HepG2 (cell line): ENCODE data around the gene MARS2. TPM values are rescaled to one million over a fixed set of nuclear protein-coding genes. Genes with fewer than 3 reads are reported as not detected.
A peak's percentile ranks its signal among the peaks of the same experiment; 100 is the strongest.

Experiments used
- ARNT ChIP-seq: fragments of 450-650 bp; IDR thresholded peaks from 2 replicates; pipeline ENCODE4 v1.6.1; 2017
- BCL3 ChIP-seq: sonication (generic); formaldehyde crosslinking; IDR thresholded peaks from 2 replicates; pipeline ENCODE4 v1.5.1; 2020; ENCODE audit warnings: mild to moderate bottlenecking, missing genetic modification reagents, moderate library complexity
- CEBPG ChIP-seq: IDR thresholded peaks from 2 replicates; pipeline ENCODE4 v1.6.1; 2016
- CSRNP2 ChIP-seq: sonication (generic); formaldehyde crosslinking; conservative IDR thresholded peaks from 2 replicates; pipeline ENCODE4 v1.8.0; 2022; ENCODE audit warnings: low read depth, missing genetic modification reagents
- GFI1 ChIP-seq: sonication (generic); formaldehyde crosslinking; IDR thresholded peaks from 2 replicates; pipeline ENCODE4 v1.5.0; 2020; ENCODE audit warnings: missing genetic modification reagents, mild to moderate bottlenecking, borderline replicate concordance
- HCFC1 ChIP-seq: fragments of 150-350 bp; IDR thresholded peaks from 2 replicates; pipeline ENCODE4 v1.6.1; 2014; ENCODE audit warnings: low read depth, low read length
- IRX3 ChIP-seq: sonication (generic); formaldehyde crosslinking; IDR thresholded peaks from 2 replicates; pipeline ENCODE4 v1.8.1; 2023; ENCODE audit warnings: mild to moderate bottlenecking, low read depth, missing genetic modification reagents, borderline replicate concordance
- NFE2 ChIP-seq: sonication (generic); formaldehyde crosslinking; IDR thresholded peaks from 2 replicates; pipeline ENCODE4 v1.4.0; 2020; ENCODE audit warnings: missing genetic modification reagents
- NR2F2 ChIP-seq: IDR thresholded peaks from 2 replicates; pipeline ENCODE4 v1.6.1; 2012; ENCODE audit warnings: low read depth, inconsistent platforms, borderline replicate concordance
- SMYD3 ChIP-seq: sonication (generic); formaldehyde crosslinking; IDR thresholded peaks from 2 replicates; pipeline ENCODE4 v1.8.1; 2023; ENCODE audit warnings: mild to moderate bottlenecking, missing genetic modification reagents
- STAG1 ChIP-seq: sonication (generic); formaldehyde crosslinking; IDR thresholded peaks from 2 replicates; pipeline ENCODE4 v1.4.0; 2020; ENCODE audit warnings: missing genetic modification reagents
- SUZ12 ChIP-seq: fragments of 150-350 bp; IDR thresholded peaks from 2 replicates; pipeline ENCODE4 v1.6.1; 2014; ENCODE audit warnings: low read depth, low read length
- TP53 ChIP-seq: sonication (generic); formaldehyde crosslinking; conservative IDR thresholded peaks from 2 replicates; pipeline ENCODE4 v1.4.0; 2020; ENCODE audit warnings: missing genetic modification reagents
- ZBTB8A ChIP-seq: sonication (generic); formaldehyde crosslinking; IDR thresholded peaks from 2 replicates; pipeline ENCODE4 v1.4.0; 2020; ENCODE audit warnings: mild to moderate bottlenecking, low read depth, missing genetic modification reagents, borderline replicate concordance
- ZNF143 ChIP-seq: sonication (generic); formaldehyde crosslinking; IDR thresholded peaks from 2 replicates; pipeline ENCODE4 v1.4.0; 2020; ENCODE audit warnings: missing genetic modification reagents
- ZNF546 ChIP-seq: sonication (generic); formaldehyde crosslinking; conservative IDR thresholded peaks from 2 replicates; pipeline ENCODE4 v1.8.1; 2023; ENCODE audit warnings: mild to moderate bottlenecking, missing genetic modification reagents
- ZNF674 ChIP-seq: sonication (generic); formaldehyde crosslinking; IDR thresholded peaks from 2 replicates; pipeline ENCODE4 v1.5.0; 2020; ENCODE audit warnings: low read depth, mild to moderate bottlenecking, missing genetic modification reagents
- ZNF883 ChIP-seq: sonication (generic); formaldehyde crosslinking; IDR thresholded peaks from 2 replicates; pipeline ENCODE4 v1.5.1; 2020; ENCODE audit warnings: mild to moderate bottlenecking, missing genetic modification reagents; ENCODE audit errors: not compliant biosample characterization
- polyA plus RNA-seq, 8 experiments: library from polyadenylated mRNA; depleted of rRNA in 3 of 8; stranded (reverse) in 7 of 8; unstranded in 1 of 8; fragments of >200 nt; fragmentation: Illumina TruSeq in 4 of 8; extraction: Trizol in 4 of 8; gene quantifications; 2 replicates each; pipeline versions ENCODE4 v1.2.1 to v1.2.3, GENCODE V29; 2011 to 2016; ENCODE audit warnings: low read depth in 4 of 8, missing spikeins in 1 of 8, mixed read lengths in 1 of 8; ENCODE audit not compliant: insufficient read depth in 1 of 8
- total RNA-seq, 5 experiments: library from RNA; depleted of rRNA; stranded (reverse); fragments of >200 nt; fragmentation: Illumina TruSeq; extraction: Trizol; gene quantifications; 2 replicates each; pipeline ENCODE4 v1.2.3, GENCODE V29; 2016; ENCODE audit warnings: low read depth in 1 of 5
- TF ChIP-seq, protein P1 (sequence below): IDR thresholded peaks from 2 replicates; pipeline ENCODE4 v1.6.1; 2016; ENCODE audit warnings: low read depth, borderline replicate concordance
- TF ChIP-seq, protein P2 (sequence below): sonication (generic); formaldehyde crosslinking; IDR thresholded peaks from 2 replicates; pipeline ENCODE4 v1.5.0; 2020; ENCODE audit warnings: mild to moderate bottlenecking, missing genetic modification reagents, moderate library complexity
- TF ChIP-seq, protein P3 (sequence below): sonication (generic); formaldehyde crosslinking; IDR thresholded peaks from 2 replicates; pipeline ENCODE4 v1.5.0; 2020; ENCODE audit warnings: mild to moderate bottlenecking, low read depth, missing genetic modification reagents, borderline replicate concordance
- TF ChIP-seq, protein P4 (sequence below): sonication (generic); formaldehyde crosslinking; IDR thresholded peaks from 2 replicates; pipeline ENCODE4 v1.5.1; 2020; ENCODE audit warnings: missing genetic modification reagents, mild to moderate bottlenecking, borderline replicate concordance

MARS2 gene
- total and polyA plus RNA-seq, 2 of the 13 experiments (the other 11 are each of a cell fraction or from before 2014, with no cell fraction given): 6.9 to 16.2 TPM

- TF ChIP-seq ZNF674 (CRISPR knock-in tag): no peak
- TF ChIP-seq NR2F2: no peak
- TF ChIP-seq ZNF883 (CRISPR knock-in tag): no peak
- TF ChIP-seq SUZ12: no peak
- TF ChIP-seq ZNF546 (CRISPR knock-in tag): no peak
- TF ChIP-seq, protein P1, sequence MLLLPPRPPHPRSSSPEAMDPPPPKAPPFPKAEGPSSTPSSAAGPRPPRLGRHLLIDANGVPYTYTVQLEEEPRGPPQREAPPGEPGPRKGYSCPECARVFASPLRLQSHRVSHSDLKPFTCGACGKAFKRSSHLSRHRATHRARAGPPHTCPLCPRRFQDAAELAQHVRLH (CRISPR knock-in tag): no peak
- no peak for TF ChIP-seq HCFC1
- TF ChIP-seq SMYD3 (CRISPR knock-in tag): no peak
- no peak for TF ChIP-seq TP53 (CRISPR knock-in tag)
- TF ChIP-seq, protein P2, sequence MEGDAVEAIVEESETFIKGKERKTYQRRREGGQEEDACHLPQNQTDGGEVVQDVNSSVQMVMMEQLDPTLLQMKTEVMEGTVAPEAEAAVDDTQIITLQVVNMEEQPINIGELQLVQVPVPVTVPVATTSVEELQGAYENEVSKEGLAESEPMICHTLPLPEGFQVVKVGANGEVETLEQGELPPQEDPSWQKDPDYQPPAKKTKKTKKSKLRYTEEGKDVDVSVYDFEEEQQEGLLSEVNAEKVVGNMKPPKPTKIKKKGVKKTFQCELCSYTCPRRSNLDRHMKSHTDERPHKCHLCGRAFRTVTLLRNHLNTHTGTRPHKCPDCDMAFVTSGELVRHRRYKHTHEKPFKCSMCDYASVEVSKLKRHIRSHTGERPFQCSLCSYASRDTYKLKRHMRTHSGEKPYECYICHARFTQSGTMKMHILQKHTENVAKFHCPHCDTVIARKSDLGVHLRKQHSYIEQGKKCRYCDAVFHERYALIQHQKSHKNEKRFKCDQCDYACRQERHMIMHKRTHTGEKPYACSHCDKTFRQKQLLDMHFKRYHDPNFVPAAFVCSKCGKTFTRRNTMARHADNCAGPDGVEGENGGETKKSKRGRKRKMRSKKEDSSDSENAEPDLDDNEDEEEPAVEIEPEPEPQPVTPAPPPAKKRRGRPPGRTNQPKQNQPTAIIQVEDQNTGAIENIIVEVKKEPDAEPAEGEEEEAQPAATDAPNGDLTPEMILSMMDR (CRISPR knock-in tag): peak; percentile 75
- no peak for TF ChIP-seq NFE2 (CRISPR knock-in tag)
- TF ChIP-seq, protein P3, sequence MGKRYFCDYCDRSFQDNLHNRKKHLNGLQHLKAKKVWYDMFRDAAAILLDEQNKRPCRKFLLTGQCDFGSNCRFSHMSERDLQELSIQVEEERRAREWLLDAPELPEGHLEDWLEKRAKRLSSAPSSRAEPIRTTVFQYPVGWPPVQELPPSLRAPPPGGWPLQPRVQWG (CRISPR knock-in tag): no peak
- TF ChIP-seq, protein P4, sequence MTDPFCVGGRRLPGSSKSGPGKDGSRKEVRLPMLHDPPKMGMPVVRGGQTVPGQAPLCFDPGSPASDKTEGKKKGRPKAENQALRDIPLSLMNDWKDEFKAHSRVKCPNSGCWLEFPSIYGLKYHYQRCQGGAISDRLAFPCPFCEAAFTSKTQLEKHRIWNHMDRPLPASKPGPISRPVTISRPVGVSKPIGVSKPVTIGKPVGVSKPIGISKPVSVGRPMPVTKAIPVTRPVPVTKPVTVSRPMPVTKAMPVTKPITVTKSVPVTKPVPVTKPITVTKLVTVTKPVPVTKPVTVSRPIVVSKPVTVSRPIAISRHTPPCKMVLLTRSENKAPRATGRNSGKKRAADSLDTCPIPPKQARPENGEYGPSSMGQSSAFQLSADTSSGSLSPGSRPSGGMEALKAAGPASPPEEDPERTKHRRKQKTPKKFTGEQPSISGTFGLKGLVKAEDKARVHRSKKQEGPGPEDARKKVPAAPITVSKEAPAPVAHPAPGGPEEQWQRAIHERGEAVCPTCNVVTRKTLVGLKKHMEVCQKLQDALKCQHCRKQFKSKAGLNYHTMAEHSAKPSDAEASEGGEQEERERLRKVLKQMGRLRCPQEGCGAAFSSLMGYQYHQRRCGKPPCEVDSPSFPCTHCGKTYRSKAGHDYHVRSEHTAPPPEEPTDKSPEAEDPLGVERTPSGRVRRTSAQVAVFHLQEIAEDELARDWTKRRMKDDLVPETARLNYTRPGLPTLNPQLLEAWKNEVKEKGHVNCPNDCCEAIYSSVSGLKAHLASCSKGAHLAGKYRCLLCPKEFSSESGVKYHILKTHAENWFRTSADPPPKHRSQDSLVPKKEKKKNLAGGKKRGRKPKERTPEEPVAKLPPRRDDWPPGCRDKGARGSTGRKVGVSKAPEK: no peak
- TF ChIP-seq STAG1: peak; percentile 57
- no peak for TF ChIP-seq IRX3 (CRISPR knock-in tag)
- no peak for TF ChIP-seq ZBTB8A (CRISPR knock-in tag)
- TF ChIP-seq CEBPG: peak; percentile 88
- TF ChIP-seq CSRNP2 (CRISPR knock-in tag): no peak
- no peak for TF ChIP-seq ARNT
- TF ChIP-seq GFI1 (CRISPR knock-in tag): no peak
- no peak for TF ChIP-seq ZNF143 (CRISPR knock-in tag)
- no peak for TF ChIP-seq BCL3 (CRISPR knock-in tag)
Measured at GRCh38 chr2:197707316-197708213, 2.4 kb downstream of the MARS2 start (continued).
